DMS53 (cell line): ENCODE measurements around the gene ARL4D.

Experiments
- DNase-seq: peaks from one replicate; lab custom pipeline; 2025; lab: John Stamatoyannopoulos, UW

Gene ARL4D

DNA sequence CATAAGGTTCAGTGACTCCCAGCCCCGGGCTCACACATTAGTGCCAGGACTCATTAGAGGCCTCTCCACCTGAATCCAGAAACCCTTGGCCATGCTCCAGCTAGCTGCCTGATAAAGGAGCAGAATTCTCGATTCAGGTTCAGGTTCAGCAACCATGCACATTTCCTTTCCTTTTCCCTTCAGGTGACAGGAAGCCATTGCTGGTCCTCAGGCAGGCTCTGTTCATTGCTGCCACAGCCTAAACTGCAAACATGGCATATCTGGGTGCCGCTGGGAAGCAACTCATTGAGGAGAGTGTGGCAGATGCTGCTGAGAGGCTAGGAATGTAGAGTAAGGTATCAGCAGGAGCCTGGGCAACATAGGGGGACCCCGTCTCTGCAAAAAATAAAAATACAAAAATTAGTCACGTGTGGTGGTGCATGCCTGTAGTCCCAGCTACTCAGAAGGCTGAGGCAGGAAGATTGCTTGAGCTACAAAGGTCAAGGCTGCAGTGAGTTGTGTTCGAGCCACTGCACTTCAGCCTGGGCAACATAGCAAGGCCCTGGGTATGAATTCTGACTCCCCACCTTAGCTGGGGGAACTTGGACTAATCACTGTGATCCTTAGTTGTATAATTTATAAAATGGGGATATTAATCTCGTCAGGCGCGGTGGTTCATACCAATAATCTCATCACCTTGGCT, 28.7 kb downstream of the ARL4D start:
- no peak for DNase-seq

DNA sequence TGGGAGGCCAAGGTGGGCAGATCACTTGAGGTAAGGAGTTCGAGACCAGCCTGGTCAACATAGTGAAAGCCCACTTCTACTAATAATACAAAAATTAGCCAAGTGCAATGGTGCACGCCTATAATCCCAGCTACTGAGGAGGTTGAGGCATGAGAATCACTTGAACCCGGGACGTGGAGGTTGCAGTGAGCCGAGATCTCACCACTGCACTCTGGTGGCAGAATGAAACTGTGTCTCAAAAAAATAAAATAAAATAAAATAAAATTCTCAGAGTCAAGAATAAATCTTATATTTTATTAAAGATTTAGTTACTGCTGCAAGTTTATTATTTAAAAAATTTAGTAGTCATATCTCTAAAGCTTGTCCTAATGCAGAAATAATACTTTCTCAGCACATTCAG, 29.7 kb downstream of the ARL4D start:
- DNase-seq = no peak

GRCh38 chr17:43430936-43431713, 32.3 kb downstream of the ARL4D start:
- DNase-seq = no peak

- no peak for DNase-seq
Observed at GRCh38 chr17:43431714-43432523, 33.1 kb downstream of the ARL4D start.

DNA sequence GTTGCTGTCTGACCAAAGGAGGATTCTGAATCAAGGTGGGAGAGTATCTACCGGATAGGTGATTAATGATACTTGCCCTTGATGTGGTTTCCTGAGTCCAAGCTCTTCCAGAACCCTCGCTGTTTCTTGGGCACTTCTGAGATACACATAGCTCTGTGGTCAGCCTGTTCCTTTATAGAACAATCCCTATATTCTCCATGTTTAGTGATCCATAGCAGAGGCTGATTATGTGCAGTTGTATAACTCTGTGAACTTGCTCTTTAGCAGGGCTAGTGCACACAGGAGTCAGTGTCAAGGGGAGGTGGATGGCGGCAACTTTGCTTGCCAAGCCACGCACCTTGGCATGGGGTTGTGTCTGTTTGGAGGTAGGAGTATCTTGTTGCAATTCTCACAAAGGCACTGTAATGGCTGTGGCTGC, 36.1 kb downstream of the ARL4D start:
- DNase-seq = no peak

GRCh38 chr17:43437756-43438155, 39.0 kb downstream of the ARL4D start:
- no peak for DNase-seq

DNA sequence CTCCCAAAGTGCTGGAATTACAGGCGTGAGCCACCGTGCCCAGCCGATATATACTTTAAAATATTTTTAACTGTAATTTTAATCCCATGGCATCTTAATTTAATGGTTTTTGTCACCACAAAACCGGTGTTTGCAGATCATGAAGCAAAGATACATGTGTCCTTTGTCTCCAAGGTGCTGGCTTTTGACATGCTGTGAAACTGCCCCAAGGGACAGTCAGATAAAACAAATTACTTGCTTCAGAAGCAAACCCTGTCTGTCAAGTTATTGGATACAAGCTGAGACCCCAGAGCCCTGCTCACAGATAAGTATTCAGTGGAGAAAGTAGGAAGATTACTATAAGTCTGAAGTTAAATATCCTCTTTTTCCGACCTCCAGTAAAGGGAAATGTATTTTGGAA, 39.8 kb downstream of the ARL4D start:
- no peak for DNase-seq

DNA sequence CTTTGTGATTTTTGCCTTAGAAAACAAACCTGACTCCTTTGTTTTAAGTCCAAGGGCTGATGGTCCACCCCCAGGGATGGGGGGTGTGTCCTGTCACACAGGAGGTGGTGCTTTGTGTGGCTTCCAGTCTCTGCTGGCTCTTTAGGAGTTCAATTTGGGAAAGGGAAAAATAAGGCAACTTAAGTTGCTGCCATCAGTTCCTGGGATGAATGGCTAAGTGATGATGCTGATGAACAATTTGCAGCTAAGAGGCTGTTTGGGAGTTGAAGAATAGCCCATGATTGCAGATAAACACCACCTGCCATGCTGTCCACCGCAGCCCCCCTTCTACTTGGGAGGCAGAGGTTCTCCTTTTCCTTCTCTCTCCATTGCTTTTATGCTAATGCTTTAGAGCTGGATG, 40.2 kb downstream of the ARL4D start:
- no peak for DNase-seq

DNA sequence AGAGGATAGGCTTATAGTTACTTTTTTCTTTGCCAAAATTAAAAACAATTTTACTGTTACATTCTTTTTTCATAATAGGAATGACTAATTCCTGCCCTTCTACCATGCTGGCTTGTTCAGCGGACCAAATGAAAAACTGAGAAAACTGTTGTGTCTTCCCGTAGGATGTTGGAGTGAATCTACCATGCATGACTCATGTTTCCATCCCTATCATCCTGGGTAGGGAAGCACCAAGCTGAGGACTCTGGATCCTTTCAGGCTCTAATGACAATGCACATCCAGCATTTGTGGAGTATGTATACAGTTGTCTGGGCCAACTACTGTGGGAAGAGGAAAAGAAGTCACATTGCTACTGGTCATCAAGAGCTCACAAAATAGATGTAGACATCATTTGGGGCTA, 43.9 kb downstream of the ARL4D start:
- no peak for DNase-seq

GRCh38 chr17:43443381-43443780, 44.6 kb downstream of the ARL4D start:
- no peak for DNase-seq

- DNase-seq = no peak
Observed at GRCh38 chr17:43444223-43445008, 45.6 kb downstream of the ARL4D start.

GRCh38 chr17:43445009-43445589, 46.3 kb downstream of the ARL4D start:
- no peak for DNase-seq

GRCh38 chr17:43446773-43447172, 48.0 kb downstream of the ARL4D start:
- no peak for DNase-seq

- DNase-seq = no peak
Observed at GRCh38 chr17:43448720-43449469, 50.1 kb downstream of the ARL4D start.

DNA sequence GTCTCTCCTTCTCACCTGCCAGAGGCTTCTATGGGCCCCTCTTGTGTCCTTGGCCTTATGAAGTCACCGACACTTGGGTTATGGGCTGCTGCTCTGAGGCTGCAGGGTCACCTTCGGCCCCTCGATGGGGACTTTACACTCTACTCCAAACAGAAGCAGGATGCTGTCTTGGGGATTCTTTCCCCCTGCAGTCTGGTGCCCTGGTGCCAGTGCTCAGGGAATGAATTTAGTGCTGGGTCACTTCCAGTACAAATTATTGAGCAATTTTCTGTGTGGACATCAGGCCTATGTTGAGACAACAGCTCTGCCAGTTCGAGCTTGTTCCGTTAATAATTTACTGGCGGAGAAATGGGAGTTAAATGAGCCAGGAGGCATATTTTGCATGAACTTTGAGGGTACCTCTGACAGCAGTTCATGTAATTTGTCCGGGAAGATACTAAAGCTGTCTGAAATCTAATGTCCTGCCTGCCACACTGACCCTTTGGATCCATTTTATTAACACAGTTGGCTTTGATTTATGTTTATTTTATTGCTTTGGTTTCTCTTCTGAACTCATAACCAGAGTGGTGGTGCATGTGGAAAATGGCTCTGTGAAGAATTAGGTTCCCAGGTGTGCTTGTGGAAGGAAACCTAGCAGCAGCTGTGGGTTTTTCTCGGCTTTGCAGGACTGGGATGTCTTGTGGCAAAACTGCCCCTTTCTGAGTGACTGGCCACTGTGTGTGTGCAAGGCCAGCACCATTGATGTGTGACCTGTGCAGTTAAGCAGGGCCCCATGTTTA, 50.9 kb downstream of the ARL4D start:
- DNase-seq = no peak
